Caco-2 (cell line): ENCODE results near the gene TMEFF2. TPM values are rescaled to one million over a fixed set of nuclear protein-coding genes. Genes with fewer than 3 reads are reported as not detected.

Source experiments
- BruUV-seq: library from RNA; stranded (reverse); fragments of 400-500 nt; replicated peaks from 2 replicates; lab custom pipeline; 2021; lab: Mats Ljungman, UMichigan
- CTCF ChIA-PET: fragments of 300-600 bp; sonication (Branson Sonifier 250); formaldehyde crosslinking; loops from one replicate; lab custom pipeline; 2022; ENCODE audit warnings: antibody characterized with exemption; lab: Charles Lee
- POLR2A ChIA-PET: fragments of 300-600 bp; sonication (Branson Sonifier 250); formaldehyde crosslinking; loops from one replicate; lab custom pipeline; 2022; ENCODE audit warnings: antibody characterized with exemption; lab: Charles Lee
- DNase-seq, 2 experiments: peaks; one replicate each; pipeline versions ENCODE4 v3.0.0 to v3.0.0-alpha.2; 2020 to 2022
- H3K27me3 ChIP-seq: replicated peaks from 2 replicates; pipeline ENCODE4 v1.6.0; 2011; ENCODE audit warnings: low read length; ENCODE audit not compliant: control insufficient read depth, insufficient read depth
- H3K36me3 ChIP-seq: 2 replicates; pipeline ENCODE4 v1.5.1; 2011; ENCODE audit warnings: low read length; ENCODE audit not compliant: control insufficient read depth, insufficient read depth
- H3K4me1 ChIP-seq: fragments of 250-450 bp; sonication (Bioruptor Pico); 2 replicates; pipeline ENCODE4 v1.5.1; 2020; ENCODE audit warnings: mild to moderate bottlenecking
- H3K4me3 ChIP-seq: 2 replicates; pipeline ENCODE4 v1.5.1; 2011; ENCODE audit warnings: low read depth, mild to moderate bottlenecking, control low read depth, low read length
- H3K9me3 ChIP-seq: fragments of 250-450 bp; sonication (Bioruptor Pico); 2 replicates; pipeline ENCODE4 v1.5.1; 2020; ENCODE audit warnings: mild to moderate bottlenecking, moderate library complexity
- H3K27ac Mint-ChIP-seq: one replicate; pipeline ENCODE4 v1.8.0; 2022; ENCODE audit warnings: mixed read lengths; ENCODE audit not compliant: unreplicated experiment
- H3K27me3 Mint-ChIP-seq: one replicate; pipeline ENCODE4 v1.8.0; 2022; ENCODE audit warnings: mixed read lengths; ENCODE audit not compliant: insufficient read depth, unreplicated experiment
- H3K36me3 Mint-ChIP-seq: one replicate; pipeline ENCODE4 v1.8.0; 2022; ENCODE audit warnings: mild to moderate bottlenecking, mixed read lengths; ENCODE audit not compliant: insufficient read depth, unreplicated experiment
- H3K4me1 Mint-ChIP-seq: one replicate; pipeline ENCODE4 v1.8.0; 2022; ENCODE audit warnings: low read depth, mixed read lengths; ENCODE audit not compliant: unreplicated experiment
- H3K4me3 Mint-ChIP-seq: one replicate; pipeline ENCODE4 v1.8.0; 2022; ENCODE audit warnings: mild to moderate bottlenecking, moderate library complexity, mixed read lengths; ENCODE audit not compliant: unreplicated experiment
- H3K9me3 Mint-ChIP-seq: one replicate; pipeline ENCODE4 v1.8.0; 2022; ENCODE audit warnings: mixed read lengths; ENCODE audit not compliant: unreplicated experiment
- CTCF ChIP-seq, 2 experiments: fragments of 200-600 bp in 1 of 2; IDR thresholded peaks; 1 replicate in 1 of 2; 2 replicates in 1 of 2; pipeline versions ENCODE4 v1.5.1 to v1.8.0; 2011 to 2022; ENCODE audit warnings: antibody characterized with exemption in 1 of 2, control low read depth in 1 of 2, inconsistent platforms in 1 of 2, low read depth in 1 of 2, low read length in 1 of 2, mild to moderate bottlenecking in 1 of 2, moderate library complexity in 1 of 2; ENCODE audit not compliant: insufficient read depth in 1 of 2, severe bottlenecking in 1 of 2, unreplicated experiment in 1 of 2
- intact Hi-C: fragments of 100-400 bp; cut with micrococcal nuclease; formaldehyde crosslinking; loops from one replicate; pipeline ENCODE4 v1.10.0; 2022; ENCODE audit not compliant: unreplicated experiment
- total RNA-seq: library from RNA; stranded (reverse); gene quantifications from 2 replicates; pipeline ENCODE4 v1.2.3, GENCODE V29; 2022

Gene TMEFF2
- total RNA-seq, 1 experiment from 2014 or later = not detected

DNA sequence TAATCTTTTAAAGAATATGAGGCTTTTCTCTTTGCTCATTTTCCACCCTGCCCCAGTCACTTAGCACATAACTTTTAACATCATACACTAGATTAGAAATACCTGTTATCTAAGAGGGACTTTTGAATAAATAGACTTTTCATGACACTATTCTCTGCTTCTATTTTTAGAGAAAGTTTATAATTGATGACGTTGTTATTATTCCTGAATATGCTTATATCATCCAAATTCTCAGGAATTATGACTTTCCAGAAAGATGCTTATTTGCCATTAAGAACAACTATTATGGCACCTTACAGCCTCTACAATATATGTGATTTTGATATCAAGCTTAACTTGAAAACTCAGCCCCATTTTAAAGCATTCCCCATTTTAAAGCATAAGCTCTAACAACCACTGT, 11.4 kb downstream of the TMEFF2 start:
- H3K27ac Mint-ChIP-seq = no peak overlapping the region
- H3K9me3 ChIP-seq = no peaks in the 10 kb centered on the region
- no peak for DNase-seq
- BruUV-seq = no TSS peak
- POLR2A ChIA-PET = no interaction called here
- CTCF ChIA-PET = no interaction called here
- no peaks in the 10 kb centered on the region for H3K4me1 ChIP-seq
- H3K27me3 Mint-ChIP-seq = peaks cover 2% of the 10 kb centered on the region
- no peak overlapping the region for H3K4me3 Mint-ChIP-seq
- H3K9me3 Mint-ChIP-seq = no peaks in the 10 kb centered on the region
- no peaks in the 10 kb centered on the region for H3K27me3 ChIP-seq
- no peaks in the 10 kb centered on the region for H3K36me3 ChIP-seq
- no peaks in the 10 kb centered on the region for H3K36me3 Mint-ChIP-seq
- no peaks in the 10 kb centered on the region for H3K4me1 Mint-ChIP-seq
- H3K4me3 ChIP-seq = no peak overlapping the region
- TF ChIP-seq CTCF (IDR thresholded peaks at IDR 0.05; ENCODE audit: insufficient read depth in 1 of 2, low read depth in 1 of 2, low read length in 1 of 2, severe bottlenecking in 1 of 2, unreplicated experiment in 1 of 2) = no peak
- intact Hi-C loops = no loop called here

DNA sequence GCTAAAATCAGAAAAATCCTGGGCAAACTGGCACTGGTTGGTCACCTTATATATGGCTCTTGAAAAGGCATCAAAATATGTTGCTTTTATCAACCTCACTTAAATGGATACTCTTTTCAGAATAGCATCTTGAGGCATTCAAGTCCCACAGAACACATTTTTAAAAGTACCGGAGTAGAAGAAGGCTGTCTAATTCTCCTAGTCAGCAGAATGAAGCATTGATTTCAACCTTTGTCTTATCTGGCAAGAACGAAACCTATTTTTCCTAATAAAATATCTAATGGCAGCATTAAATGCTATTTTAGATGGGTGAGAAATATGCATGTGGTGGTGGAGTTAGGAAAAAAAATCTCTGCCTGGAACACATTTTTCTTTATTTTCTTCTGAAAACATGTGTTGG, 27.8 kb downstream of the TMEFF2 start:
- Histone ChIP-seq H3K36me3 (no peaks in the 10 kb centered on the region), H3K27me3 (no peaks in the 10 kb centered on the region), H3K9me3 (no peaks in the 10 kb centered on the region), H3K4me3 (no peak overlapping the region), H3K4me1 (peaks cover 4% of the 10 kb centered on the region; the same call in 1 of the 2 replicates)
- POLR2A ChIA-PET = no interaction called here
- CTCF ChIA-PET = no interaction called here
- Mint-ChIP-seq H3K36me3 (no peaks in the 10 kb centered on the region), H3K4me3 (no peak overlapping the region), H3K27me3 (peaks cover 20% of the 10 kb centered on the region), H3K4me1 (no peaks in the 10 kb centered on the region), H3K27ac (no peak overlapping the region), H3K9me3 (no peaks in the 10 kb centered on the region)
- no TSS peak for BruUV-seq
- no peak for TF ChIP-seq CTCF (IDR thresholded peaks at IDR 0.05; ENCODE audit: insufficient read depth in 1 of 2, low read depth in 1 of 2, low read length in 1 of 2, severe bottlenecking in 1 of 2, unreplicated experiment in 1 of 2)
- intact Hi-C loops = no loop called here
- no peak for DNase-seq

GRCh38 chr2:192165842-192166241, 28.9 kb downstream of the TMEFF2 start:
- peaks cover 13% of the 10 kb centered on the region for H3K27me3 Mint-ChIP-seq
- BruUV-seq = no TSS peak
- CTCF ChIA-PET = no interaction called here
- no peak overlapping the region for H3K27ac Mint-ChIP-seq
- Histone ChIP-seq H3K9me3 (no peaks in the 10 kb centered on the region), H3K27me3 (no peaks in the 10 kb centered on the region), H3K4me1 (peaks cover 4% of the 10 kb centered on the region; the same call in 1 of the 2 replicates), H3K36me3 (no peaks in the 10 kb centered on the region), H3K4me3 (no peak overlapping the region)
- no peak for DNase-seq
- no peak overlapping the region for H3K4me3 Mint-ChIP-seq
- POLR2A ChIA-PET = no interaction called here
- intact Hi-C loops = no loop called here
- H3K4me1 Mint-ChIP-seq = no peaks in the 10 kb centered on the region
- H3K9me3 Mint-ChIP-seq = no peaks in the 10 kb centered on the region
- TF ChIP-seq CTCF (IDR thresholded peaks at IDR 0.05; ENCODE audit: insufficient read depth in 1 of 2, low read depth in 1 of 2, low read length in 1 of 2, severe bottlenecking in 1 of 2, unreplicated experiment in 1 of 2) = no peak
- H3K36me3 Mint-ChIP-seq = no peaks in the 10 kb centered on the region
